Epithelial cell of esophagus (primary cell): ENCODE measurements around the gene ABCG8.

Experiments used
- DNase-seq: peaks from one replicate; pipeline ENCODE4 v3.0.0; 2010; ENCODE audit warnings: low read depth
- H3K4me3 ChIP-seq: 2 replicates; pipeline ENCODE4 v1.5.1; 2011; ENCODE audit warnings: mild to moderate bottlenecking, low read length, control low read depth
- CTCF ChIP-seq: IDR thresholded peaks from 2 replicates; pipeline ENCODE4 v1.5.1; 2011; ENCODE audit warnings: low read depth, mild to moderate bottlenecking, low read length, control low read depth, inconsistent platforms; ENCODE audit not compliant: insufficient read depth; ENCODE audit errors: missing control alignments

Gene ABCG8

GRCh38 chr2:43896906-43897305, 58.1 kb downstream of the ABCG8 start:
- TF ChIP-seq CTCF, result no peak
- H3K4me3 ChIP-seq, result no peak overlapping the region
- DNase-seq, result no peak

- no peak for DNase-seq
- no peak overlapping the region for H3K4me3 ChIP-seq
- TF ChIP-seq CTCF, result no peak
Observed at GRCh38 chr2:43897492-43897891, 58.7 kb downstream of the ABCG8 start.

- peak; percentile 48 for TF ChIP-seq CTCF
- H3K4me3 ChIP-seq, result no peak overlapping the region
- DNase-seq, result peak; percentile 23
Observed at GRCh38 chr2:43898134-43898837, 59.5 kb downstream of the ABCG8 start.

- no peak for DNase-seq
- no peak overlapping the region for H3K4me3 ChIP-seq
- TF ChIP-seq CTCF, result no peak
Observed at GRCh38 chr2:43898838-43899346, 60.1 kb downstream of the ABCG8 start.

- H3K4me3 ChIP-seq, result no peak overlapping the region
- no peak for TF ChIP-seq CTCF
- no peak for DNase-seq
Observed at GRCh38 chr2:43899589-43899988, 60.8 kb downstream of the ABCG8 start.

- H3K4me3 ChIP-seq, result no peak overlapping the region
- TF ChIP-seq CTCF, result no peak
- DNase-seq, result no peak
Observed at GRCh38 chr2:43905371-43905803, 66.6 kb downstream of the ABCG8 start.

DNA sequence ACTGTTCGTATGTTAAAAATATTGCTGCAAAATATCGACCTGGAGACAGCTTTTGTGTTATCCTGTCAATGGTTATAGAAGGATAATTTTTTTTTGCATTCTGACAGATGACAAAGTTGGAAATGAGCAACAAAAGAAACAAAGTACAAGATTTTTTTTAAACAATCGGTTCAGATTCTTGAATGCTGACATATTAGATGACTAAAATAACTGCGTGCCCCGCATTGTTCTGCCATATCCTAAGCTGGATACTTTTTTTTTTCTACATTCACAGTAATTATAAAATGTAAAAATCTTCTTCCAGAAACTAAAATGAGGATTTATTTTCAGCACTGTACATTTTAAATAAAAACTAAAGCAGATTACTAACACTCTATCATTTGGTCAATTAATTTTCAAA, 67.1 kb downstream of the ABCG8 start:
- H3K4me3 ChIP-seq, result no peak overlapping the region
- no peak for DNase-seq
- no peak for TF ChIP-seq CTCF
